ENCODE measurements around the gene ANKRD35. TPM values are rescaled to one million over a fixed set of nuclear protein-coding genes. Genes with fewer than 3 reads are reported as not detected.
A peak's percentile ranks its signal among the peaks of the same experiment; 100 is the strongest.

ANKRD35 gene
- total RNA-seq, 1 donor from 2014 or later, result 2.1 TPM

- Mint-ChIP-seq H3K9me3 (ENCODE audit: unreplicated experiment) (peaks cover 2% of the 10 kb centered on the region), H3K4me3 (ENCODE audit: unreplicated experiment) (peak overlapping the region; percentile 88), H3K36me3 (ENCODE audit: unreplicated experiment) (no peaks in the 10 kb centered on the region), H3K27ac (ENCODE audit: unreplicated experiment) (no peak overlapping the region), H3K4me1 (ENCODE audit: low read depth, unreplicated experiment) (no peaks in the 10 kb centered on the region), H3K27me3 (ENCODE audit: unreplicated experiment) (peaks cover 5% of the 10 kb centered on the region)
- no peak for TF ChIP-seq CTCF (IDR thresholded peaks at IDR 0.05; ENCODE audit: partially characterized antibody, unreplicated experiment)
- peak; percentile 83 for DNase-seq
These were observed 26.1 kb downstream of the ANKRD35 start for GRCh38 chr1:145859491-145860023.

GRCh38 chr1:145858901-145859490, 26.7 kb downstream of the ANKRD35 start, which contains the start of gene PIAS3:
Gene PIAS3 (minus strand): TSS chr1:145859081. CDS start chr1:145858990, 91 bp downstream.
- Mint-ChIP-seq H3K4me1 (ENCODE audit: low read depth, unreplicated experiment) (no peaks in the 10 kb centered on the region), H3K27me3 (ENCODE audit: unreplicated experiment) (peaks cover 1% of the 10 kb centered on the region), H3K36me3 (ENCODE audit: unreplicated experiment) (no peaks in the 10 kb centered on the region), H3K4me3 (ENCODE audit: unreplicated experiment) (peak within 1 kb of the TSS; percentile 89), H3K27ac (ENCODE audit: unreplicated experiment) (peak within 1 kb of the TSS; percentile 77), H3K9me3 (ENCODE audit: unreplicated experiment) (peaks cover 2% of the 10 kb centered on the region)
- TF ChIP-seq CTCF (IDR thresholded peaks at IDR 0.05; ENCODE audit: partially characterized antibody, unreplicated experiment), result no peak
- peak; percentile 93 for DNase-seq

GRCh38 chr1:145858238-145858900, 27.3 kb downstream of the ANKRD35 start:
- Mint-ChIP-seq H3K4me1 (ENCODE audit: low read depth, unreplicated experiment) (no peaks in the 10 kb centered on the region), H3K4me3 (ENCODE audit: unreplicated experiment) (peak overlapping the region; percentile 89), H3K9me3 (ENCODE audit: unreplicated experiment) (peaks cover 2% of the 10 kb centered on the region), H3K27me3 (ENCODE audit: unreplicated experiment) (peaks cover 1% of the 10 kb centered on the region), H3K27ac (ENCODE audit: unreplicated experiment) (peak overlapping the region; percentile 77), H3K36me3 (ENCODE audit: unreplicated experiment) (no peaks in the 10 kb centered on the region)
- peak; percentile 64 for DNase-seq
- no peak for TF ChIP-seq CTCF (IDR thresholded peaks at IDR 0.05; ENCODE audit: partially characterized antibody, unreplicated experiment)

- H3K4me1 Mint-ChIP-seq (ENCODE audit: low read depth, unreplicated experiment), result no peaks in the 10 kb centered on the region
- no peak overlapping the region for H3K27ac Mint-ChIP-seq (ENCODE audit: unreplicated experiment)
- no peak for DNase-seq
- H3K4me3 Mint-ChIP-seq (ENCODE audit: unreplicated experiment), result no peak overlapping the region
- H3K36me3 Mint-ChIP-seq (ENCODE audit: unreplicated experiment), result no peaks in the 10 kb centered on the region
- TF ChIP-seq CTCF (IDR thresholded peaks at IDR 0.05; ENCODE audit: partially characterized antibody, unreplicated experiment), result no peak
- H3K9me3 Mint-ChIP-seq (ENCODE audit: unreplicated experiment), result peaks cover 3% of the 10 kb centered on the region
- peaks cover 1% of the 10 kb centered on the region for H3K27me3 Mint-ChIP-seq (ENCODE audit: unreplicated experiment)
These were observed 28.5 kb downstream of the ANKRD35 start for GRCh38 chr1:145857170-145857569.

GRCh38 chr1:145855426-145855948, 30.2 kb downstream of the ANKRD35 start:
- no peaks in the 10 kb centered on the region for H3K4me1 Mint-ChIP-seq (ENCODE audit: low read depth, unreplicated experiment)
- no peak overlapping the region for H3K27ac Mint-ChIP-seq (ENCODE audit: unreplicated experiment)
- H3K27me3 Mint-ChIP-seq (ENCODE audit: unreplicated experiment), result peaks cover 1% of the 10 kb centered on the region
- H3K4me3 Mint-ChIP-seq (ENCODE audit: unreplicated experiment), result no peak overlapping the region
- TF ChIP-seq CTCF (IDR thresholded peaks at IDR 0.05; ENCODE audit: partially characterized antibody, unreplicated experiment), result no peak
- DNase-seq, result no peak
- H3K36me3 Mint-ChIP-seq (ENCODE audit: unreplicated experiment), result peaks cover 4% of the 10 kb centered on the region
- peaks cover 6% of the 10 kb centered on the region for H3K9me3 Mint-ChIP-seq (ENCODE audit: unreplicated experiment)

Data from glutamatergic neuron (in vitro differentiated cells).